Heart right ventricle (tissue), 16 donors: ENCODE measurements around the gene CNOT4. TPM values are rescaled to one million over a fixed set of nuclear protein-coding genes. Genes with fewer than 3 reads are reported as not detected.

Experiments used
- ATAC-seq, 8 donors: fragments of 200-7000 bp; cut with Tn5 transposase; one replicate each; pipeline ENCODE4 v1.9.1; 2020; ENCODE audit warnings: mild to moderate bottlenecking in 8 of 8, moderate library complexity in 8 of 8, moderate number of reproducible peaks in 1 of 8
- DNase-seq, 2 donors: peaks; one replicate each; pipeline ENCODE4 v3.0.0-alpha.2; 2020
- H3K27ac ChIP-seq, 10 donors: fragments of 200-600 bp; sonication (generic) in 2 of 10; one replicate each; pipeline versions ENCODE4 v1.5.0 to v1.8.0; 2020 to 2022; ENCODE audit warnings: mild to moderate bottlenecking in 3 of 10
- H3K27me3 ChIP-seq, 7 donors: fragments of 200-600 bp; one replicate each; pipeline ENCODE4 v1.8.0; 2021 to 2022; ENCODE audit warnings: mild to moderate bottlenecking in 2 of 7
- H3K36me3 ChIP-seq, 9 donors: fragments of 200-600 bp; sonication (generic) in 1 of 9; one replicate each; pipeline versions ENCODE4 v1.5.0 to v1.8.0; 2020 to 2022; ENCODE audit warnings: mild to moderate bottlenecking in 2 of 9
- H3K4me1 ChIP-seq, 9 donors: fragments of 200-600 bp; sonication (generic) in 1 of 9; one replicate each; pipeline versions ENCODE4 v1.5.0 to v1.8.0; 2020 to 2022; ENCODE audit warnings: mild to moderate bottlenecking in 4 of 9
- H3K4me3 ChIP-seq, 10 donors: fragments of 200-600 bp; sonication (generic) in 2 of 10; one replicate each; pipeline versions ENCODE4 v1.5.0 to v1.8.0; 2020 to 2022; ENCODE audit warnings: mild to moderate bottlenecking in 7 of 10, moderate library complexity in 2 of 10
- H3K9me3 ChIP-seq, 11 donors: fragments of 200-600 bp in 10 of 11; sonication (generic) in 2 of 11; one replicate each; pipeline versions ENCODE4 v1.5.0 to v1.8.0; 2013 to 2022; ENCODE audit warnings: mild to moderate bottlenecking in 2 of 11, control low read depth in 1 of 11, moderate library complexity in 1 of 11
- CTCF ChIP-seq, 9 donors: fragments of 200-600 bp; sonication (generic) in 2 of 9; IDR thresholded peaks; one replicate each; pipeline versions ENCODE4 v1.5.0 to v1.8.0; 2021 to 2022; ENCODE audit warnings: antibody characterized with exemption in 9 of 9, mild to moderate bottlenecking in 5 of 9, moderate library complexity in 1 of 9
- WGBS, 2 donors: extraction: QIAGEN DNeasy Blood & Tissue Kit; methylation state at CpG; one replicate each; pipeline ENCODE4 v1.1.7; 2013; ENCODE audit warnings: inconsistent platforms in 1 of 2; 5-methylcytosine and 5-hydroxymethylcytosine counted together
- intact Hi-C, 10 donors: fragments of 100-400 bp; cut with DNase I; formaldehyde crosslinking; loops; one replicate each; pipeline versions ENCODE4 v1.11.1 to v1.14.2; 2022
- polyA plus RNA-seq, 2 donors: library from polyadenylated mRNA; stranded (reverse); fragments of 200-250 nt; gene quantifications; one replicate each; pipeline ENCODE4 v1.2.3, GENCODE V29; 2013
- total RNA-seq, 10 donors: library from RNA; stranded (reverse); fragmentation: NEBNext Ultra II Directional in 3 of 10; extraction: Animal tissue kit (Norgen Biotek cat#: 25700) in 3 of 10; gene quantifications; one replicate each; pipeline versions ENCODE4 v1.2.1 to v1.2.4, GENCODE V29; 2021 to 2023
- donor health status: Arrhythmogenic right ventricular cardiomyopathy.
- donor health status: ischemic (EF 13 %, LVEDD 7.1; RV severe dilation, severe dysfunction).
- donor health status: healthy with polysubstance abuse.
- donor health status: DM: no; HTN: yes; CAD: no.
- donor health status: DM: no; HTN: no; CAD: no.
- donor health status: ischemic (EF 25% LVEDD 6.9; RV normal size, moderate dysfunction).
- donor health status: ischemic (EF 25% LVEDD 5.7; RV mildly dilated, moderate dysfunction).
- donor health status: healthy.
- donor health status: DM: yes; HTN: yes; CAD: no.
- donor health status: Ischemic cardiomyopathy.
- donor health status: ischemic (EF 35%, LVEDD 5.7; RV mildly dilated, moderate dysfunction).
- donor health status: nonischemic (EF 11% LVEDD 7.7; RV severe dilation, severe dysfunction).
- donor health status: DM: yes; HTN: yes; CAD: no.
- donor health status: PGD.
- donor health status: ischemic (EF 29% LVEDD 5.4; RV normal size, mild dysfunction).
- donor health status: nonischemic (EF 23%, LVEDD 6.1; RV moderate dilation, normal function).

The CNOT4 gene
- total and polyA plus RNA-seq, 12 donors: 5.2 to 31.7 (median 27.0) TPM

GRCh38 chr7:135517060-135517459 is 7.2 kb upstream of the CNOT4 start:
- Histone ChIP-seq H3K27me3 (no peaks in the 10 kb centered on the region), H3K27ac (no peak overlapping the region), H3K4me3 (no peak overlapping the region), H3K36me3 (no peaks in the 10 kb centered on the region), H3K4me1 (no peaks in the 10 kb centered on the region), H3K9me3 (no peaks in the 10 kb centered on the region)
- TF ChIP-seq CTCF (IDR thresholded peaks at IDR 0.05): no peak
- no peak for DNase-seq
- intact Hi-C loops: loop anchor here in 1 of 10 donors (10.0 kb wide), 1 partner anchor 128 kb away; no protein-coding TSS in a partner anchor
- WGBS, 2 donors: 69 to 71% methylated on average over 3 of the region's 3 CpGs
- no peak for ATAC-seq

- no peaks in the 10 kb centered on the region for H3K36me3 ChIP-seq
- H3K4me3 ChIP-seq: no peak overlapping the region
- no peaks in the 10 kb centered on the region for H3K9me3 ChIP-seq
- H3K4me1 ChIP-seq: peaks cover 0 to 7% (median 0%) of the 10 kb centered on the region in 9 donors
- ATAC-seq (no peak), DNase-seq (no peak)
- intact Hi-C loops: loop anchor here in 8 of 10 donors (5.0 to 10.0 kb wide), 3 partner anchors 42 to 233 kb away; partner anchors contain the start of gene NUP205 (in 7 of the 8)
- H3K27ac ChIP-seq: no peak overlapping the region
- no peak for TF ChIP-seq CTCF (IDR thresholded peaks at IDR 0.05)
- no peaks in the 10 kb centered on the region for H3K27me3 ChIP-seq
- 78 to 80% methylated on average over 3 of the region's 3 CpGs for WGBS, 2 donors
These were observed 5.0 kb upstream of the CNOT4 start for GRCh38 chr7:135514856-135515255.

GRCh38 chr7:135512135-135512887 is 2.4 kb upstream of the CNOT4 start:
- H3K4me1 ChIP-seq: peaks cover 0 to 24% (median 15%) of the 10 kb centered on the region in 9 donors
- H3K36me3 ChIP-seq: no peaks in the 10 kb centered on the region
- no peaks in the 10 kb centered on the region for H3K27me3 ChIP-seq
- intact Hi-C loops: loop anchor here in 9 of 10 donors (2.0 to 10.0 kb wide), 4 partner anchors 45 to 230 kb away; partner anchors contain the start of gene NUP205 (in 7 of the 9)
- no peak overlapping the region for H3K27ac ChIP-seq
- ATAC-seq (no peak), DNase-seq (peak in 1 of 2 donors; percentile 29)
- TF ChIP-seq CTCF (IDR thresholded peaks at IDR 0.05): peak; percentile 35 to 70 (median 63)
- H3K9me3 ChIP-seq: no peaks in the 10 kb centered on the region
- no peak overlapping the region for H3K4me3 ChIP-seq
- WGBS, 2 donors: 93 to 96% methylated on average over 2 of the region's 2 CpGs

GRCh38 chr7:135510592-135511183 is 786 bp upstream of the CNOT4 start:
- peak overlapping the region; percentile 52 to 86 (median 80) for H3K4me3 ChIP-seq
- H3K27ac ChIP-seq: peak overlapping the region in 6 of 10 donors; percentile 59 to 96 (median 94)
- DNase-seq: no peak
- no peaks in the 10 kb centered on the region for H3K36me3 ChIP-seq
- peaks cover 0 to 38% (median 27%) of the 10 kb centered on the region in 9 donors for H3K4me1 ChIP-seq
- no peak for ATAC-seq
- TF ChIP-seq CTCF (IDR thresholded peaks at IDR 0.05): peak in 2 of 9 donors; percentile 15 to 16
- no peaks in the 10 kb centered on the region for H3K9me3 ChIP-seq
- no peaks in the 10 kb centered on the region for H3K27me3 ChIP-seq
- intact Hi-C loops: loop anchor here in 9 of 10 donors (2.0 to 10.0 kb wide), 5 partner anchors 46 to 228 kb away; partner anchors contain the start of gene NUP205 (in 8 of the 9)
- WGBS, 2 donors: 2 to 3% methylated on average over 17 of the region's 17 CpGs
